K562 (cell line): ENCODE results near the gene OXLD1. TPM values are rescaled to one million over a fixed set of nuclear protein-coding genes. Genes with fewer than 3 reads are reported as not detected.

ENCODE experiments used
- ATAC-seq: fragments of 200-7000 bp; cut with Tn5 transposase; 3 replicates; pipeline ENCODE4 v1.9.1; 2020; ENCODE audit warnings: moderate library complexity
- BruUV-seq: library from RNA; stranded (reverse); fragments of 400-500 nt; replicated peaks from 2 replicates; lab custom pipeline; 2021; lab: Mats Ljungman, UMichigan
- CTCF ChIA-PET: fragments of 300-600 bp; formaldehyde crosslinking; extraction: SDS; loops from one replicate; lab custom pipeline; 2021; ENCODE audit warnings: low intra/inter-chr PET ratio; lab: Yijun Ruan, JAX
- POLR2A ChIA-PET: fragments of 300-600, 350-650 bp; sonication (Branson Sonifier 250); formaldehyde crosslinking; extraction: SDS; loops from one replicate; lab custom pipeline; 2021; ENCODE audit warnings: antibody characterized with exemption, inconsistent platforms; lab: Yijun Ruan, JAX
- DNase-seq, 4 experiments: peaks; one replicate each; pipeline versions ENCODE4 v3.0.0 to v3.0.0-alpha.2; 2011 to 2018; ENCODE audit warnings: low spot score in 3 of 4, mixed read lengths in 3 of 4; ENCODE audit errors: extremely low read depth in 1 of 4
- FAIRE-seq: peaks from 2 replicates; lab custom pipeline; 2011; peaks lifted over from hg19 to GRCh38; lab: Jason Lieb, UNC
- H2AFZ ChIP-seq: 2 replicates; pipeline ENCODE4 v1.6.0; 2011; ENCODE audit warnings: low read depth, low read length, control low read depth, inconsistent platforms
- H3K27ac ChIP-seq: fragments of 200-600 bp; 3 replicates; pipeline ENCODE4 v1.8.0; 2011; ENCODE audit warnings: low read depth, mild to moderate bottlenecking, control low read depth, inconsistent platforms, low read length, moderate library complexity, mixed read lengths; ENCODE audit errors: extremely low read depth
- H3K27me3 ChIP-seq, 2 experiments: fragments of 300-600 bp in 1 of 2; 2 replicates in 1 of 2; 3 replicates in 1 of 2; pipeline versions ENCODE4 v1.6.0 to v1.8.0; 2011; ENCODE audit warnings: inconsistent platforms in 2 of 2, low read length in 2 of 2, mild to moderate bottlenecking in 1 of 2, mixed read lengths in 1 of 2, moderate library complexity in 1 of 2; ENCODE audit not compliant: control insufficient read depth in 2 of 2, insufficient read depth in 2 of 2
- H3K36me3 ChIP-seq: fragments of 300-600 bp; 3 replicates; pipeline ENCODE4 v1.8.0; 2011; ENCODE audit warnings: mild to moderate bottlenecking, low read length, inconsistent platforms; ENCODE audit not compliant: control insufficient read depth, insufficient read depth
- H3K4me1 ChIP-seq, 2 experiments: fragments of 200-600 bp in 1 of 2; replicated peaks in 1 of 2; 2 replicates in 1 of 2; 3 replicates in 1 of 2; pipeline versions ENCODE4 v1.5.1 to v1.8.0; 2011; ENCODE audit warnings: inconsistent platforms in 2 of 2, low read length in 2 of 2, mild to moderate bottlenecking in 1 of 2, mixed read lengths in 1 of 2, moderate library complexity in 1 of 2; ENCODE audit not compliant: control insufficient read depth in 2 of 2, insufficient read depth in 2 of 2
- H3K4me2 ChIP-seq: 2 replicates; pipeline ENCODE4 v1.6.1; 2011; ENCODE audit warnings: low read length, control low read depth, inconsistent platforms, mixed read lengths; ENCODE audit not compliant: insufficient read depth
- H3K4me3 ChIP-seq: fragments of 200-600 bp; sonication (generic), shearing (Covaris generic); 2 replicates; pipeline ENCODE4 v1.5.1; 2016; ENCODE audit warnings: control low read depth, inconsistent platforms
- H3K79me2 ChIP-seq: fragments of 200-600 bp; 3 replicates; pipeline ENCODE4 v1.8.0; 2011; ENCODE audit warnings: low read length, inconsistent platforms; ENCODE audit not compliant: control insufficient read depth, insufficient read depth
- H3K9ac ChIP-seq, 2 experiments: 2 replicates each; pipeline versions ENCODE4 v1.6.0 to v1.6.1; 2011; ENCODE audit warnings: low read depth in 2 of 2, low read length in 2 of 2, control low read depth in 1 of 2, inconsistent platforms in 1 of 2, mild to moderate bottlenecking in 1 of 2, mixed read lengths in 1 of 2; ENCODE audit not compliant: insufficient read depth in 1 of 2
- H3K9me1 ChIP-seq: one replicate; pipeline ENCODE4 v1.6.0; 2011; ENCODE audit warnings: inconsistent platforms, mild to moderate bottlenecking, low read length, moderate library complexity; ENCODE audit not compliant: control insufficient read depth, insufficient read depth
- H3K9me3 ChIP-seq: replicated peaks from 2 replicates; pipeline ENCODE4 v1.5.1; 2011; ENCODE audit warnings: low read depth, low read length, inconsistent platforms; ENCODE audit not compliant: control insufficient read depth, insufficient read depth
- H4K20me1 ChIP-seq: replicated peaks from 2 replicates; pipeline ENCODE4 v1.6.1; 2011; ENCODE audit warnings: low read length, inconsistent platforms, mixed read lengths; ENCODE audit not compliant: control insufficient read depth, insufficient read depth
- ATF2 ChIP-seq: sonication (generic); formaldehyde crosslinking; IDR thresholded peaks from 2 replicates; pipeline ENCODE4 v1.8.1; 2022; ENCODE audit warnings: missing genetic modification reagents
- DMBX1 ChIP-seq: fragments of 250-450 bp; sonication (Bioruptor Pico); IDR thresholded peaks from 2 replicates; pipeline ENCODE4 v1.8.0; 2022; ENCODE audit warnings: inconsistent platforms, mild to moderate bottlenecking, moderate library complexity, borderline replicate concordance
- ID3 ChIP-seq, 2 experiments: fragments of 250-450 bp in 1 of 2; fragments of 450-650 bp in 1 of 2; sonication (Bioruptor Pico) in 1 of 2; IDR thresholded peaks; 2 replicates each; pipeline versions ENCODE4 v1.6.1 to v1.8.0; 2016 to 2021; ENCODE audit warnings: mild to moderate bottlenecking in 2 of 2, moderate library complexity in 2 of 2, missing compliant biosample characterization in 1 of 2, missing genetic modification characterization in 1 of 2
- NR3C1 ChIP-seq: sonication (generic); formaldehyde crosslinking; IDR thresholded peaks from 2 replicates; pipeline ENCODE4 v1.8.1; 2022; ENCODE audit warnings: missing genetic modification reagents
- PBX2 ChIP-seq, 2 experiments: IDR thresholded peaks in 1 of 2; conservative IDR thresholded peaks in 1 of 2; 2 replicates each; pipeline ENCODE4 v1.6.1; 2016; ENCODE audit warnings: low read depth in 2 of 2, mild to moderate bottlenecking in 1 of 2, missing compliant biosample characterization in 1 of 2, missing genetic modification characterization in 1 of 2, moderate library complexity in 1 of 2
- PRPF4 ChIP-seq: fragments of 200-400 bp; formaldehyde crosslinking; IDR thresholded peaks from one replicate; pipeline ENCODE4 v1.6.1; 2017; ENCODE audit warnings: low read length, low read depth, mild to moderate bottlenecking; ENCODE audit not compliant: insufficient read depth, poor library complexity, severe bottlenecking
- PTBP1 ChIP-seq: fragments of 200-400 bp; formaldehyde crosslinking; IDR thresholded peaks from 2 replicates; pipeline ENCODE4 v1.6.1; 2017; ENCODE audit warnings: low read depth, low read length
- RFX1 ChIP-seq: fragments of 450-650 bp; IDR thresholded peaks from 2 replicates; pipeline ENCODE4 v1.6.1; 2016; ENCODE audit warnings: mild to moderate bottlenecking, moderate library complexity
- SREBF2 ChIP-seq: sonication (generic); formaldehyde crosslinking; IDR thresholded peaks from 2 replicates; pipeline ENCODE4 v1.4.0; 2020; ENCODE audit warnings: mild to moderate bottlenecking, missing genetic modification reagents
- U2AF1 ChIP-seq: fragments of 200-400 bp; formaldehyde crosslinking; optimal IDR thresholded peaks from 2 replicates; pipeline ENCODE3; 2017; ENCODE audit warnings: mild to moderate bottlenecking, low read depth, low read length, moderate library complexity
- USF2 ChIP-seq: sonication (generic); formaldehyde crosslinking; IDR thresholded peaks from 2 replicates; pipeline ENCODE4 v1.5.0; 2020; ENCODE audit warnings: missing genetic modification reagents
- ZC3H11A ChIP-seq: IDR thresholded peaks from 2 replicates; pipeline ENCODE4 v1.6.1; 2012; ENCODE audit warnings: low read depth, low read length, improper control_type of control experiment
- ZKSCAN3 ChIP-seq: fragments of 250-450 bp; sonication (Bioruptor Pico); IDR thresholded peaks from 2 replicates; pipeline ENCODE4 v1.4.0; 2020
- ZNF316 ChIP-seq: fragments of 450-650 bp; IDR thresholded peaks from 2 replicates; pipeline ENCODE4 v1.6.1; 2016
- ZSCAN32 ChIP-seq: fragments of 450-650 bp; formaldehyde crosslinking; IDR thresholded peaks from 2 replicates; pipeline ENCODE4 v1.4.0; 2020; ENCODE audit warnings: mild to moderate bottlenecking, moderate library complexity
- WGBS: fragments of 100-300 bp; shearing (Covaris generic); methylation state at CpG from one replicate; pipeline ENCODE4 v1.1.6; 2016; ENCODE audit warnings: low coverage, mixed read lengths; ENCODE audit not compliant: insufficient coverage; ENCODE audit errors: missing lambda C conversion rate; 5-methylcytosine and 5-hydroxymethylcytosine counted together
- in situ Hi-C: fragments of 300-500 bp; cut with MboI; formaldehyde crosslinking; loops from 4 replicates; pipeline ENCODE4 v1.15.0; 2018; ENCODE audit warnings: inconsistent platforms, mixed read lengths
- intact Hi-C: fragments of 100-400 bp; cut with micrococcal nuclease; formaldehyde crosslinking; loops from 2 replicates; pipeline ENCODE4 v1.14.2; 2022
- polyA plus RNA-seq, 8 experiments: library from polyadenylated mRNA; depleted of rRNA in 4 of 8; stranded (reverse) in 5 of 8; unstranded in 3 of 8; fragments of >200 nt; fragmentation: Nextera tagmentation in 2 of 8; fragmentation: Illumina TruSeq in 1 of 8; extraction: Ambion mirVana in 2 of 8; extraction: Trizol in 1 of 8; gene quantifications; 2 replicates each; pipeline versions ENCODE4 v1.2.1 to v1.2.3, GENCODE V29; 2011 to 2014; ENCODE audit warnings: inconsistent platforms in 1 of 8, missing spikeins in 1 of 8
- total RNA-seq, 7 experiments: library from RNA; depleted of rRNA in 6 of 7; stranded (reverse); fragments of >200 nt in 6 of 7; fragmentation: Illumina TruSeq in 2 of 7; extraction: Trizol in 2 of 7; gene quantifications; 2 replicates each; pipeline versions ENCODE4 v1.2.1 to v1.2.3, GENCODE V29; 2011 to 2021; ENCODE audit warnings: low replicate concordance in 1 of 7

Gene OXLD1
- total and polyA plus RNA-seq, 9 of the 15 experiments (the other 6 are each of a cell fraction or from before 2014, with no cell fraction given): 4.4 to 115 (median 29.3) TPM

- under 1% methylated on average over 61 of the region's 102 CpGs for WGBS
- H3K9ac ChIP-seq: peak within 1 kb of the TSS; percentile 96 to 100
- intact Hi-C loops (loop anchor here (5.0 kb wide), 1 partner anchor 36 kb away; the partner anchor contains the start of genes CCDC137 and OXLD1), in situ Hi-C loops (no loop called here)
- FAIRE-seq (peak; percentile 95), DNase-seq (peak; percentile 83 to 97 (median 90)), ATAC-seq (peak; percentile 90)
- H3K27ac ChIP-seq: peak within 1 kb of the TSS; percentile 90
- CTCF ChIA-PET: no interaction called here
- H3K36me3 ChIP-seq: peaks cover 80% of the 10 kb centered on the region
- peak within 1 kb of the TSS; percentile 78 for H2AFZ ChIP-seq
- peaks cover 60% of the 10 kb centered on the region for H3K79me2 ChIP-seq
- peaks cover 14 to 63% of the 10 kb centered on the region in 2 experiments; a peak in 4 of 5 replicates for H3K4me1 ChIP-seq
- TSS peak; percentile 87 for BruUV-seq
- no peaks in the 10 kb centered on the region for H3K9me1 ChIP-seq
- H4K20me1 ChIP-seq: peaks cover 12% of the 10 kb centered on the region
- H3K27me3 ChIP-seq: no peaks in the 10 kb centered on the region
- H3K4me2 ChIP-seq: peak within 1 kb of the TSS; percentile 95
- POLR2A ChIA-PET: interaction anchor here (0.6 to 4.7 kb wide), 20 partner anchors 10 to 481 kb away, joined by 3 to 54 read pairs (median 4); partner anchors contain the start of genes ACTG1, ALYREF, ANAPC11 and ARL16
- no peaks in the 10 kb centered on the region for H3K9me3 ChIP-seq
- H3K4me3 ChIP-seq: peak within 1 kb of the TSS; percentile 99
- TF ChIP-seq SREBF2 (CRISPR knock-in tag): no peak
- no peak for TF ChIP-seq ZC3H11A
- TF ChIP-seq ID3 (CRISPR knock-in tag; IDR thresholded peaks at IDR 0.05): no peak
- TF ChIP-seq ID3 (tag; IDR thresholded peaks at IDR 0.05): peak; percentile 76; the same call in 1 of the 2 replicates
- peak; percentile 88 for TF ChIP-seq U2AF1
- TF ChIP-seq RFX1: no peak
- TF ChIP-seq NR3C1: no peak
- TF ChIP-seq ATF2: no peak
- no peak for TF ChIP-seq ZSCAN32 (CRISPR knock-in tag)
- peak; percentile 76 for TF ChIP-seq PRPF4
- no peak for TF ChIP-seq USF2 (CRISPR knock-in tag)
- TF ChIP-seq PBX2 (CRISPR knock-in tag; IDR thresholded peaks at IDR 0.05; ENCODE audit: low read depth): no peak
- TF ChIP-seq PBX2 (tag; conservative IDR thresholded peaks at IDR 0.05; ENCODE audit: low read depth): no peak
- TF ChIP-seq ZKSCAN3 (CRISPR knock-in tag): no peak
- TF ChIP-seq ZNF316: no peak
- TF ChIP-seq PTBP1: no peak
- TF ChIP-seq DMBX1 (CRISPR knock-in tag): no peak
Observed at GRCh38 chr17:81702934-81703746, 36.7 kb upstream of the OXLD1 start, which contains the start of gene MRPL12. MRPL12 (plus strand) TSS chr17:81703367; CDS start chr17:81703502, 135 bp downstream.
